Trophoblast cell (in vitro differentiated cells and primary cell): ENCODE measurements around the gene C13orf46.

ENCODE experiments used
- DNase-seq, 2 donors: peaks; one replicate each; pipeline ENCODE4 v3.0.0-alpha.2; 2016
- H2AFZ ChIP-seq: 2 replicates; pipeline ENCODE4 v1.6.1; 2013; ENCODE audit warnings: low read length, moderate library complexity, mild to moderate bottlenecking; ENCODE audit not compliant: insufficient read depth, poor library complexity
- H2AK5ac ChIP-seq: 2 replicates; pipeline ENCODE4 v1.6.1; 2013; ENCODE audit warnings: mild to moderate bottlenecking, low read length
- H2BK120ac ChIP-seq: 2 replicates; pipeline ENCODE4 v1.6.1; 2013; ENCODE audit warnings: low read length, mild to moderate bottlenecking, moderate library complexity; ENCODE audit not compliant: insufficient read depth, poor library complexity
- H2BK12ac ChIP-seq: 2 replicates; pipeline ENCODE4 v1.6.1; 2013; ENCODE audit warnings: mild to moderate bottlenecking, low read length, moderate library complexity
- H2BK5ac ChIP-seq: 2 replicates; pipeline ENCODE4 v1.6.1; 2013; ENCODE audit warnings: low read length, low read depth, moderate library complexity, mild to moderate bottlenecking; ENCODE audit not compliant: poor library complexity
- H3K14ac ChIP-seq: 2 replicates; pipeline ENCODE4 v1.6.1; 2013; ENCODE audit warnings: mild to moderate bottlenecking, low read length
- H3K18ac ChIP-seq: 2 replicates; pipeline ENCODE4 v1.6.1; 2013; ENCODE audit warnings: mild to moderate bottlenecking, low read length
- H3K23ac ChIP-seq: 2 replicates; pipeline ENCODE4 v1.6.1; 2013; ENCODE audit warnings: low read length
- H3K27ac ChIP-seq: 2 replicates; pipeline ENCODE4 v1.5.1; 2013; ENCODE audit warnings: low read depth, mild to moderate bottlenecking, inconsistent platforms, low read length, moderate library complexity
- H3K27me3 ChIP-seq: 2 replicates; pipeline ENCODE4 v1.6.1; 2013; ENCODE audit warnings: inconsistent platforms, mild to moderate bottlenecking, low read length, moderate library complexity; ENCODE audit not compliant: insufficient read depth
- H3K36me3 ChIP-seq, 2 experiments: 1 replicate in 1 of 2; 2 replicates in 1 of 2; pipeline ENCODE4 v1.6.1; 2013; ENCODE audit warnings: low read length in 2 of 2, mild to moderate bottlenecking in 2 of 2, moderate library complexity in 1 of 2; ENCODE audit not compliant: insufficient read depth in 2 of 2, control insufficient read depth in 1 of 2
- H3K4ac ChIP-seq: 2 replicates; pipeline ENCODE4 v1.6.1; 2013; ENCODE audit warnings: low read depth, mild to moderate bottlenecking, low read length, moderate library complexity
- H3K4me1 ChIP-seq, 2 experiments: 1 replicate in 1 of 2; 2 replicates in 1 of 2; pipeline ENCODE4 v1.6.1; 2013; ENCODE audit warnings: low read length in 2 of 2, mild to moderate bottlenecking in 2 of 2, moderate library complexity in 1 of 2; ENCODE audit not compliant: insufficient read depth in 2 of 2, control insufficient read depth in 1 of 2
- H3K4me2 ChIP-seq: 2 replicates; pipeline ENCODE4 v1.6.1; 2013; ENCODE audit warnings: inconsistent platforms, mild to moderate bottlenecking, low read length, moderate library complexity
- H3K4me3 ChIP-seq: 2 replicates; pipeline ENCODE4 v1.5.1; 2013; ENCODE audit warnings: mild to moderate bottlenecking, low read depth, low read length, inconsistent platforms
- H3K79me1 ChIP-seq: one replicate; pipeline ENCODE4 v1.6.1; 2013; ENCODE audit warnings: low read length
- H3K79me2 ChIP-seq: 2 replicates; pipeline ENCODE4 v1.6.1; 2013; ENCODE audit warnings: low read length, mild to moderate bottlenecking; ENCODE audit not compliant: control insufficient read depth, insufficient read depth, poor library complexity
- H3K9ac ChIP-seq: 2 replicates; pipeline ENCODE4 v1.6.1; 2013; ENCODE audit warnings: mild to moderate bottlenecking, low read length
- H3K9me3 ChIP-seq: 2 replicates; pipeline ENCODE4 v1.6.1; 2013; ENCODE audit warnings: low read depth, mild to moderate bottlenecking, control low read depth, inconsistent platforms, low read length; ENCODE audit not compliant: insufficient read depth
- H4K12ac ChIP-seq: 2 replicates; pipeline ENCODE4 v1.6.1; 2013; ENCODE audit warnings: low read depth, mild to moderate bottlenecking, low read length, moderate library complexity
- H4K8ac ChIP-seq: 2 replicates; pipeline ENCODE4 v1.6.1; 2013; ENCODE audit warnings: low read depth, mild to moderate bottlenecking, low read length, moderate library complexity
- H4K91ac ChIP-seq: one replicate; pipeline ENCODE4 v1.6.1; 2013; ENCODE audit warnings: low read depth, mild to moderate bottlenecking, low read length, moderate library complexity
- WGBS: extraction: QIAGEN DNeasy Blood & Tissue Kit; methylation state at CpG from one replicate; pipeline ENCODE4 v1.1.7; 2013; ENCODE audit warnings: missing lambda C conversion rate; ENCODE audit not compliant: insufficient read length, insufficient coverage; ENCODE audit errors: extremely low coverage; 5-methylcytosine and 5-hydroxymethylcytosine counted together

C13orf46 gene

DNA sequence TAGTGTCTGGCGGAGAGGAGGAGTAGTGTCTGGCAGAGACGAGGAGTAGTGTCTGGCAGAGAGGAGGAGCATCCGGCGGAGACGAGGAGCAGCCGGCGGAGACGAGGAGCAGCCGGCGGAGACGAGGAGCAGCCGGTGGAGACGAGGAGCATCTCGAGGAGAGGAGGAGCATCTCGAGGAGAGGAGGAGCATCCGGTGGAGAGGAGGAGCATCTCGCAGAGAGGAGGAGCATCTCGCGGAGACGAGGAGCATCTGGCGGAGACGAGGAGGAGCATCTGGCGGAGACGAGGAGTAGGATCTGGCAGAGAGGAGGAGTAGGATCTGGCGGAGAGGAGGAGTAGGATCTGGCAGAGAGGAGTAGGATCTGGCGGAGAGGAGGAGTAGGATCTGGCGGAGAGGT, 18.2 kb downstream of the C13orf46 start:
- H3K9me3 ChIP-seq: peaks cover 34% of the 10 kb centered on the region
- H4K12ac ChIP-seq: no peak overlapping the region
- no peak overlapping the region for H2BK5ac ChIP-seq
- DNase-seq: no peak
- H3K18ac ChIP-seq: no peak overlapping the region
- H2BK12ac ChIP-seq: no peak overlapping the region
- no peak overlapping the region for H3K23ac ChIP-seq
- no peak overlapping the region for H4K8ac ChIP-seq
- WGBS: no CpG with 5 or more reads among the region's 27 CpGs
- no peak overlapping the region for H3K14ac ChIP-seq
- no peak overlapping the region for H2AFZ ChIP-seq
- H3K9ac ChIP-seq: no peak overlapping the region
- no peaks in the 10 kb centered on the region for H3K27me3 ChIP-seq
- no peak overlapping the region for H3K4ac ChIP-seq
- no peak overlapping the region for H4K91ac ChIP-seq
- no peaks in the 10 kb centered on the region for H3K4me1 ChIP-seq
- H2BK120ac ChIP-seq: no peak overlapping the region
- H3K4me2 ChIP-seq: no peak overlapping the region
- H3K4me3 ChIP-seq: no peak overlapping the region
- H3K36me3 ChIP-seq: peaks cover 0 to 6% of the 10 kb centered on the region in 2 experiments
- H3K27ac ChIP-seq: no peak overlapping the region
- H2AK5ac ChIP-seq: no peak overlapping the region
- H3K79me1 ChIP-seq: no peaks in the 10 kb centered on the region
- H3K79me2 ChIP-seq: no peaks in the 10 kb centered on the region

DNA sequence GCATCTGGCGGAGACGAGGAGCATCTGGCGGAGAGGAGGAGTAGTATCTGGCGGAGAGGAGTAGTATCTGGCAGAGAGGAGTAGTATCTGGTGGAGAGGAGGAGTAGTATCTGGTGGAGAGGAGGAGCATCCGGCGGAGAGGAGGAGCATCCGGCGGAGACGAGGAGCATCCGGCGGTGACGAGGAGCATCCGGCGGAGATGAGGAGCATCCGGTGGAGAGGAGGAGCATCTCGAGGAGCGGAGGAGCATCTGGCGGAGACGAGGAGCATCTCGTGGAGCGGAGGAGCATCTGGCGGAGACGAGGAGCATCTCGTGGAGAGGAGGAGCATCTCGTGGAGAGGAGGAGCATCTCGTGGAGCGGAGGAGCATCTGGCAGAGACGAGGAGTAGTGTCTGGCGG, 18.6 kb downstream of the C13orf46 start:
- H3K23ac ChIP-seq: no peak overlapping the region
- H2AFZ ChIP-seq: no peak overlapping the region
- H3K4me2 ChIP-seq: no peak overlapping the region
- H3K4me1 ChIP-seq: no peaks in the 10 kb centered on the region
- no peak overlapping the region for H2BK120ac ChIP-seq
- H3K18ac ChIP-seq: no peak overlapping the region
- H3K79me2 ChIP-seq: no peaks in the 10 kb centered on the region
- H3K4ac ChIP-seq: no peak overlapping the region
- no peak overlapping the region for H4K12ac ChIP-seq
- no peak overlapping the region for H2BK5ac ChIP-seq
- H3K27me3 ChIP-seq: no peaks in the 10 kb centered on the region
- no peak for DNase-seq
- no peak overlapping the region for H3K4me3 ChIP-seq
- no peak overlapping the region for H3K9ac ChIP-seq
- H3K27ac ChIP-seq: no peak overlapping the region
- no peak overlapping the region for H3K14ac ChIP-seq
- H2BK12ac ChIP-seq: no peak overlapping the region
- no peak overlapping the region for H2AK5ac ChIP-seq
- peaks cover 0 to 6% of the 10 kb centered on the region in 2 experiments for H3K36me3 ChIP-seq
- no CpG with 5 or more reads among the region's 29 CpGs for WGBS
- H3K9me3 ChIP-seq: peaks cover 36% of the 10 kb centered on the region
- no peaks in the 10 kb centered on the region for H3K79me1 ChIP-seq
- no peak overlapping the region for H4K8ac ChIP-seq
- H4K91ac ChIP-seq: no peak overlapping the region

DNA sequence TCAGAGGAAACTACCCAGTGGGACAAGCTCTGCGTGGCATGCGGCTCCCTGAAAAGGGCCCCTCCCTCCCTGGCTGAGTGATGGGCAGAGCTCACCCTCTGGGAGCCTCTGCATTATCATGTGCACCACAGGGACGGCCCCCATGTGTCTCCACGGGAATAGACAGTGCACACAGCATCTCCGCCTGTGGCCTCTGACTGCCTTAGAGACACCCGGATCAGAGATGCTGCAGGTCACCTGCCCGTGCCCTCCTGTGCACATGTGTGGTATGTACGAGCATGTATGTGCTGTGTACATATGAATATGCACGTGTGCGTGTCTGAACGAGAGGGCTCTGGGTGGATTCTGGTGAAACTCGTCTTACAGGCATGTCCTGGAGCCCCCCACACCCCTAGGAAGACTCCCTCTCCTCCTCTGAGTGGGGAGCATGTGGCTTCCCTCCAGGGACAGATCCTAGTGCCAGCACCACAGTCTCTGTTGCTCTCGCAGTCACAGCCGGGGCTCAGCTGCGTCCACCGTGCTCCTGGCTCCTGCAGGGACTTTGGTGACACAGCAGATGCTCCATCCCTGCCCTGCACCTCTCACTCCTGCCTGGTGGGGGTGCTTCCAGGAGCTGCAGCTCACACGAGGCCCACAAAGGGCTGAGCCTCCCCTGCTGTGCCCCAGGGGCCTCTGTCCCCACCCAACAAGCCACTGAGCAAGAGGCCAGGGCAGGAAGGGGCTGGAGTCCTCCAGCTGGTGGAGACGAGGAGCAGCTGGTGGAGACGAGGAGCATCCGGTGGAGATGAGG, 19.6 kb downstream of the C13orf46 start:
- H3K14ac ChIP-seq: no peak overlapping the region
- no peaks in the 10 kb centered on the region for H3K27me3 ChIP-seq
- no peak overlapping the region for H4K8ac ChIP-seq
- no peaks in the 10 kb centered on the region for H3K79me1 ChIP-seq
- H3K36me3 ChIP-seq: peaks cover 0 to 6% of the 10 kb centered on the region in 2 experiments
- H2BK12ac ChIP-seq: no peak overlapping the region
- H3K23ac ChIP-seq: no peak overlapping the region
- DNase-seq: no peak
- H3K18ac ChIP-seq: no peak overlapping the region
- H4K12ac ChIP-seq: no peak overlapping the region
- peaks cover 33% of the 10 kb centered on the region for H3K9me3 ChIP-seq
- no peak overlapping the region for H3K27ac ChIP-seq
- H3K4ac ChIP-seq: no peak overlapping the region
- H3K9ac ChIP-seq: no peak overlapping the region
- H3K4me3 ChIP-seq: peak overlapping the region; percentile 34
- no CpG with 5 or more reads among the region's 20 CpGs for WGBS
- no peak overlapping the region for H2AFZ ChIP-seq
- H4K91ac ChIP-seq: no peak overlapping the region
- H2BK120ac ChIP-seq: no peak overlapping the region
- no peaks in the 10 kb centered on the region for H3K4me1 ChIP-seq
- no peak overlapping the region for H2AK5ac ChIP-seq
- no peak overlapping the region for H3K4me2 ChIP-seq
- H3K79me2 ChIP-seq: no peaks in the 10 kb centered on the region
- H2BK5ac ChIP-seq: no peak overlapping the region

DNA sequence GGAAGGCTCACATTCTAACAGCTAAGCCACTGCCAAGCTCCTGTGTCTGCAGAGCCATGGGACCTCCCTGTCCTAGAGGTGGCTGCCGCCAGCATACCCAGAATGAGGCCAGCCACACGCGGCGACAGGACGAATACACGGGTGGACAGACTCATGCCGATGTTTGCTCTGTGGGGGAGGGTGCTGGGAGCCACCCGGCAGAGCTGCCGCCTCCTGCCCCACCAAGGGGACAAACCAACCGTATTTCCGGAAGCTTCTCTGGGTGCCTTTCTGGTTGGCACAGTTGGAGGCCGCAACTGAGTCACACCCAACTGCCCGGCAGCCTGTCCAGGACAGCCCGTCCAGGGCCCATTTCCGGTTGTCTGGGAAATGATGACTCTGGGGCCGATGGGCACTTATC, 20.3 kb downstream of the C13orf46 start:
- no peaks in the 10 kb centered on the region for H3K27me3 ChIP-seq
- H3K79me1 ChIP-seq: no peaks in the 10 kb centered on the region
- no peak overlapping the region for H3K14ac ChIP-seq
- H2BK12ac ChIP-seq: no peak overlapping the region
- H2BK120ac ChIP-seq: no peak overlapping the region
- no peaks in the 10 kb centered on the region for H3K4me1 ChIP-seq
- no peak overlapping the region for H2AK5ac ChIP-seq
- H3K36me3 ChIP-seq: peaks cover 0 to 6% of the 10 kb centered on the region in 2 experiments
- no peak overlapping the region for H4K91ac ChIP-seq
- no peak overlapping the region for H3K27ac ChIP-seq
- no peaks in the 10 kb centered on the region for H3K79me2 ChIP-seq
- H3K9ac ChIP-seq: no peak overlapping the region
- DNase-seq: no peak
- peaks cover 29% of the 10 kb centered on the region for H3K9me3 ChIP-seq
- no peak overlapping the region for H4K8ac ChIP-seq
- H3K4me2 ChIP-seq: no peak overlapping the region
- no peak overlapping the region for H4K12ac ChIP-seq
- no peak overlapping the region for H3K4ac ChIP-seq
- H3K18ac ChIP-seq: no peak overlapping the region
- H2AFZ ChIP-seq: no peak overlapping the region
- no peak overlapping the region for H3K23ac ChIP-seq
- no CpG with 5 or more reads among the region's 16 CpGs for WGBS
- no peak overlapping the region for H2BK5ac ChIP-seq
- peak overlapping the region; percentile 20 for H3K4me3 ChIP-seq
